HUDEP-2 (cell line): ENCODE data around the gene NUP205.
"Not testable (repeated sequence)": the region's sequence is repeated elsewhere in the genome, so short reads cannot be mapped to it uniquely, and the experiment has no call there.

Source experiments
- DNase-seq, 76 experiments: peaks; one replicate each; lab custom pipeline; 2025; ENCODE audit not compliant: unreplicated experiment in 76 of 76; lab: John Stamatoyannopoulos, UW

Gene NUP205

GRCh38 chr7:135616136-135616535 lies 58.4 kb downstream of the NUP205 start:
- DNase-seq = no peak

- DNase-seq = no peak
Observed at GRCh38 chr7:135617781-135618180, 60.1 kb downstream of the NUP205 start.

GRCh38 chr7:135618510-135618909 lies 60.8 kb downstream of the NUP205 start:
- DNase-seq = no peak

- DNase-seq = no peak
Observed at GRCh38 chr7:135620447-135620846, 62.7 kb downstream of the NUP205 start.

- peak in 32 of 76 experiments; percentile 2 to 59 (median 34) for DNase-seq
Observed at GRCh38 chr7:135620980-135621850, 63.5 kb downstream of the NUP205 start.

- no peak for DNase-seq
Observed at GRCh38 chr7:135634191-135634878, 76.6 kb downstream of the NUP205 start.

GRCh38 chr7:135639690-135640089 lies 82.0 kb downstream of the NUP205 start:
- not testable (repeated sequence) for DNase-seq

- DNase-seq = no peak
Observed at GRCh38 chr7:135644154-135644553, 86.4 kb downstream of the NUP205 start.

- no peak for DNase-seq
Observed at GRCh38 chr7:135644729-135645128, 87.0 kb downstream of the NUP205 start.

- DNase-seq = peak in 16 of 76 experiments; percentile 7 to 43 (median 23)
Observed at GRCh38 chr7:135645296-135645904, 87.7 kb downstream of the NUP205 start.

- DNase-seq = no peak
Observed at GRCh38 chr7:135647755-135648154, 90.0 kb downstream of the NUP205 start.

- no peak for DNase-seq
Observed at GRCh38 chr7:135648235-135648634, 90.5 kb downstream of the NUP205 start.

GRCh38 chr7:135650831-135651573 lies 93.3 kb downstream of the NUP205 start:
- no peak for DNase-seq

- DNase-seq = peak in 1 of 76 experiments; percentile 14
Observed at GRCh38 chr7:135653340-135654080, 95.8 kb downstream of the NUP205 start.

GRCh38 chr7:135658564-135658963 lies 100.8 kb downstream of the NUP205 start:
- no peak for DNase-seq

GRCh38 chr7:135659159-135659846 lies 101.6 kb downstream of the NUP205 start:
- DNase-seq = no peak

GRCh38 chr7:135661311-135662122 lies 103.8 kb downstream of the NUP205 start:
- peak in 29 of 76 experiments; percentile 5 to 68 (median 27) for DNase-seq

GRCh38 chr7:135662123-135662372 lies 104.3 kb downstream of the NUP205 start:
- no peak for DNase-seq
